HG03558 (cell line): ENCODE data around the gene SQSTM1.
A peak's percentile ranks its signal among the peaks of the same experiment; 100 is the strongest.

Source experiments
- ATAC-seq: cut with Tn5 transposase; IDR thresholded peaks from one replicate; pipeline ENCODE4 v1.9.1; 2021; ENCODE audit warnings: moderate number of reproducible peaks; ENCODE audit not compliant: unreplicated experiment; ENCODE audit errors: extremely low read depth

SQSTM1 gene

GRCh38 chr5:179794171-179794570 is 26.5 kb upstream of the SQSTM1 start:
- ATAC-seq, result no peak

- no peak for ATAC-seq
Observed at GRCh38 chr5:179794575-179794974, 26.1 kb upstream of the SQSTM1 start.

- ATAC-seq, result no peak
Observed at GRCh38 chr5:179795049-179795862, 25.4 kb upstream of the SQSTM1 start.

- ATAC-seq, result peak; percentile 50
Observed at GRCh38 chr5:179795863-179796833, 24.6 kb upstream of the SQSTM1 start.

- ATAC-seq, result no peak
Observed at GRCh38 chr5:179796877-179797608, 23.7 kb upstream of the SQSTM1 start.

- no peak for ATAC-seq
Observed at GRCh38 chr5:179797741-179798140, 23.0 kb upstream of the SQSTM1 start.

- no peak for ATAC-seq
Observed at GRCh38 chr5:179798144-179798770, 22.4 kb upstream of the SQSTM1 start.

GRCh38 chr5:179798771-179799643 is 21.7 kb upstream of the SQSTM1 start:
- ATAC-seq, result no peak

GRCh38 chr5:179799644-179799973 is 21.1 kb upstream of the SQSTM1 start:
- no peak for ATAC-seq

GRCh38 chr5:179800071-179800695 is 20.5 kb upstream of the SQSTM1 start:
- no peak for ATAC-seq

GRCh38 chr5:179800696-179801201 is 20.0 kb upstream of the SQSTM1 start:
- no peak for ATAC-seq

GRCh38 chr5:179801304-179802206 is 19.1 kb upstream of the SQSTM1 start:
- no peak for ATAC-seq

- no peak for ATAC-seq
Observed at GRCh38 chr5:179802207-179802883, 18.4 kb upstream of the SQSTM1 start.

- no peak for ATAC-seq
Observed at GRCh38 chr5:179802950-179803562, 17.6 kb upstream of the SQSTM1 start.

- ATAC-seq, result no peak
Observed at GRCh38 chr5:179803651-179804554, 16.8 kb upstream of the SQSTM1 start.

- ATAC-seq, result no peak
Observed at GRCh38 chr5:179804555-179804947, 16.2 kb upstream of the SQSTM1 start.
